ENCODE measurements around the gene EXOC8. TPM values are rescaled to one million over a fixed set of nuclear protein-coding genes. Genes with fewer than 3 reads are reported as not detected.

EXOC8 gene
- total RNA-seq, 2 donors from 2014 or later = 10.7 to 11.8 TPM

GRCh38 chr1:231369282-231369681, 31.6 kb upstream of the EXOC8 start:
- DNase-seq (ENCODE audit: low spot score) = no peak
- Histone ChIP-seq H3K4me1 (no peaks in the 10 kb centered on the region), H3K27me3 (no peaks in the 10 kb centered on the region), H3K9me3 (no peaks in the 10 kb centered on the region), H3K4me3 (no peak overlapping the region), H3K27ac (no peak overlapping the region), H3K36me3 (peaks cover 19% of the 10 kb centered on the region)
- TF ChIP-seq, protein P1, sequence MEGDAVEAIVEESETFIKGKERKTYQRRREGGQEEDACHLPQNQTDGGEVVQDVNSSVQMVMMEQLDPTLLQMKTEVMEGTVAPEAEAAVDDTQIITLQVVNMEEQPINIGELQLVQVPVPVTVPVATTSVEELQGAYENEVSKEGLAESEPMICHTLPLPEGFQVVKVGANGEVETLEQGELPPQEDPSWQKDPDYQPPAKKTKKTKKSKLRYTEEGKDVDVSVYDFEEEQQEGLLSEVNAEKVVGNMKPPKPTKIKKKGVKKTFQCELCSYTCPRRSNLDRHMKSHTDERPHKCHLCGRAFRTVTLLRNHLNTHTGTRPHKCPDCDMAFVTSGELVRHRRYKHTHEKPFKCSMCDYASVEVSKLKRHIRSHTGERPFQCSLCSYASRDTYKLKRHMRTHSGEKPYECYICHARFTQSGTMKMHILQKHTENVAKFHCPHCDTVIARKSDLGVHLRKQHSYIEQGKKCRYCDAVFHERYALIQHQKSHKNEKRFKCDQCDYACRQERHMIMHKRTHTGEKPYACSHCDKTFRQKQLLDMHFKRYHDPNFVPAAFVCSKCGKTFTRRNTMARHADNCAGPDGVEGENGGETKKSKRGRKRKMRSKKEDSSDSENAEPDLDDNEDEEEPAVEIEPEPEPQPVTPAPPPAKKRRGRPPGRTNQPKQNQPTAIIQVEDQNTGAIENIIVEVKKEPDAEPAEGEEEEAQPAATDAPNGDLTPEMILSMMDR (IDR thresholded peaks at IDR 0.05) = no peak

- Histone ChIP-seq H3K4me1 (no peaks in the 10 kb centered on the region), H3K27ac (no peak overlapping the region), H3K9me3 (no peaks in the 10 kb centered on the region), H3K4me3 (no peak overlapping the region), H3K36me3 (peaks cover 11% of the 10 kb centered on the region), H3K27me3 (no peaks in the 10 kb centered on the region)
- no peak for DNase-seq (ENCODE audit: low spot score)
- TF ChIP-seq, protein P1 (IDR thresholded peaks at IDR 0.05) = no peak
Observed at GRCh38 chr1:231364192-231364591, 26.5 kb upstream of the EXOC8 start.

- DNase-seq (ENCODE audit: low spot score) = no peak
- Histone ChIP-seq H3K4me3 (no peak overlapping the region), H3K36me3 (peaks cover 11% of the 10 kb centered on the region), H3K27ac (no peak overlapping the region), H3K4me1 (no peaks in the 10 kb centered on the region), H3K27me3 (no peaks in the 10 kb centered on the region), H3K9me3 (no peaks in the 10 kb centered on the region)
- TF ChIP-seq, protein P1 (IDR thresholded peaks at IDR 0.05) = no peak
Observed at GRCh38 chr1:231363624-231364023, 26.0 kb upstream of the EXOC8 start.

- Histone ChIP-seq H3K36me3 (peaks cover 11% of the 10 kb centered on the region), H3K4me1 (peaks cover 0 to 5% of the 10 kb centered on the region in 2 donors), H3K27ac (no peak overlapping the region), H3K27me3 (no peaks in the 10 kb centered on the region), H3K4me3 (no peak overlapping the region), H3K9me3 (no peaks in the 10 kb centered on the region)
- no peak for DNase-seq (ENCODE audit: low spot score)
- TF ChIP-seq, protein P1 (IDR thresholded peaks at IDR 0.05) = no peak
Observed at GRCh38 chr1:231362325-231362724, 24.7 kb upstream of the EXOC8 start.

DNA sequence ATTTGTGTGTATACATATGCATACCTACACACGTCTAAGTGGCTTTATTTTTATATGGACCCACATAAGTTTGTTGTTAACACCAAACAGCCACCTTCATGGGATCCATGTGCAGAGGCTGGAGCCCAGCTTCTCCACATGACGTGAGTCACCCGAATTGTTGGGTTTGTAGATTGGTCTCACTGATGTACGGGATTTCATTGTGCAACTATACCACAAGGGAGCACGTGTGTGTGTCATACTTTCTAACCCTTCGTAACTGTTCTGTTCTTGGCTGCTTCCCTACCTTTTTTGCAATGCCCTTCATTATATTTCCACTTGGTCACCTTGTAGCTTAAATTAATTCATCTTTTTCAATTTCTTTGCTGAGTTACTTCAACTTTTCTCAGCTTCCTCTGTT, 21.5 kb upstream of the EXOC8 start:
- Histone ChIP-seq H3K27me3 (no peaks in the 10 kb centered on the region), H3K36me3 (no peaks in the 10 kb centered on the region), H3K4me1 (peaks cover 0 to 5% of the 10 kb centered on the region in 2 donors), H3K27ac (peak overlapping the region in 1 of 2 donors; percentile 12), H3K4me3 (no peak overlapping the region), H3K9me3 (no peaks in the 10 kb centered on the region)
- TF ChIP-seq, protein P1 (IDR thresholded peaks at IDR 0.05) = no peak
- DNase-seq (ENCODE audit: low spot score) = peak; percentile 80

DNA sequence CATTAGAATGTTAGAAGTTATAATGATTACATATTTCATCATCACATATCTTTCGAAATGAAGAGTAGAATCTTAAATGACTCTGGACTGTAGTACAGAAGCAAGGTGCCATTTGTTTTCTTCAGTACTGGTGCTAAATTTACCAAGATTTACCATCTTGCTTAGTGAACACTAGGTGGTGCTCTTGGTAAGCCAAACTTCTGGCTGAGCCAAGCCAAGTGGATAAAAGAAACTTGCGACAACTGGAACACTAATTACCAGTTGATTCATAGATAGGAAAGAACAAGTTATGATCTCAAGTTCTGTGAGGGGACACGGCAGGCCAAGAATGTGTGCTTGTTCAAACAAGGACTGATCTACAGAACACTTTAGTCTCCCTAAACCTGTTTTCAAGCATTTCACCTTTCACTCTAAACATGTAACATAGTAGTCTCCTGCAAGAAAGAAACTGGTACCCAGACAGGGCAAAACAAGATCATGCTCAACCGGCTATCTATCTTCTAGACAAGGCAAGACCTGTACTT, 20.2 kb upstream of the EXOC8 start:
- peak; percentile 68 for DNase-seq (ENCODE audit: low spot score)
- H3K4me3 ChIP-seq = no peak overlapping the region
- H3K27me3 ChIP-seq = no peaks in the 10 kb centered on the region
- no peaks in the 10 kb centered on the region for H3K36me3 ChIP-seq
- H3K4me1 ChIP-seq = peaks cover 0 to 5% of the 10 kb centered on the region in 2 donors
- TF ChIP-seq, protein P1 (IDR thresholded peaks at IDR 0.05) = peak; percentile 48 to 81
- H3K9me3 ChIP-seq = no peaks in the 10 kb centered on the region
- no peak overlapping the region for H3K27ac ChIP-seq

Measured in right atrium auricular region (tissue), 2 donors.